ENCODE measurements around the gene TAOK1.
"Not testable (repeated sequence)": the region's sequence is repeated elsewhere in the genome, so short reads cannot be mapped to it uniquely, and the experiment has no call there.

Gene TAOK1

DNA sequence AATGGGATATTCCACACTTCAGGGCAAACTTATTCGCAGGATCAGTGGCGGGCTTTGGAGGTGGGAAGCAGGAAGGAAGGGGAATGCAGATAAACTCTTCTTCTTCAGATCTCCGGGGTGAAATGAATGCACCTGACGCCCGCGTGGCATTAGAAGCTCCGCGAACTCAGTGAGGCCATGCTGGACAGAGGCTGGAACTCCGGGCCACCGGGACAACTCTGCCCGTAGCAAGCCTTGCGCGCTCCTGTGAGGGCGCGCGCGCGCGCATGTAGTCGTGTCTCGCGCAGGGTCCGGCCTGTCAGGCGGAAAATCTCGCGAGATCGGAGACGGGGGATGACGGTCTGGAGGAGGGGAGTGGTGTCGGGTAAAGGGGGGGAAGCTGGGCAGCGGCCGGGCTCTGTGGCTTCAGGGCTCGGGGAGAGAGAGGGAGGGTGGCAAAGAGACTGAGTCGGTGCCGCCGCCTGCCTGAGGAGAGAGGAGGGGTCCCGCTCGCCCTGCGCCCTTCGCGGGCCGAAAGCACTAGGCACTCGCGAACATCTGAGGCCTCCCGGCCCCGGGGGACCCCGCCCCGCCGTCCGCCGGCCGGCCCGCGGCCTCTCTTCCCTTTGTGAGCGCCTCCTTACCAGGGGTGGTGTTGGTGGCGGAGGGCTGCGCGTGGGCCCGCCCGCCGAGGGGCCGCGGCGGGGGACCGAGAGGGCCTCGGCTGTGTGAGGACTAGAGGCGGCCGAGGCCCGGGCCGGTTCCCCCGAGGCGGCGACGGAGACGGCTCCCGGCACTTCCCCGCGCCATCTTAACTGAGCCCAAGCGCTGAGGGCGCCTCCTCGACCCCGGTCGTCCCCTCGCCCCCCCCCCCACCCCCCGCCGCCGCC lies at the start of gene TAOK1:
TSS of gene TAOK1 (plus strand) at position 382 of the 869 bp plus-strand sequence. CDS start 61,186 bp downstream, outside the sequence.
- peak; percentile 98 for DNase-seq

DNA sequence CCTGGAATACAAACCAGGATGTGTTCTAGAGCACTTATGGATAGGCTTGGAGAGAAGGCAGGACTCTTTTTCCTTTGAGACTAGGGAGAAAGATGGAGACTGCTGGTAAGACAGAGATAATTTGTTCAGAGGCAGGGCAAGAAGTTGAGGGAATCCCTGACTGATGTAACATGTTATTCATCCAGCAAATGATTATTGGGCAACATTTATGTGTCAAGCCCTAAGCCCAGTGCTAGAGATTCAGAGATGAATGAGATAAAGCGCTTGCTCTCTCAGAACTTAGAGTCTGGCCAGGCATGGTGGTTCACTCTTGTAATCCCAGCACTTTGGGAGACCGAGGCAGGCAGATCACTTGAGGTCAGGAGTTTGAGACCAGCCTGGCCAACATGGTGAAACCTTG lies 48.4 kb upstream of the TAOK1 start:
- no peak for DNase-seq

DNA sequence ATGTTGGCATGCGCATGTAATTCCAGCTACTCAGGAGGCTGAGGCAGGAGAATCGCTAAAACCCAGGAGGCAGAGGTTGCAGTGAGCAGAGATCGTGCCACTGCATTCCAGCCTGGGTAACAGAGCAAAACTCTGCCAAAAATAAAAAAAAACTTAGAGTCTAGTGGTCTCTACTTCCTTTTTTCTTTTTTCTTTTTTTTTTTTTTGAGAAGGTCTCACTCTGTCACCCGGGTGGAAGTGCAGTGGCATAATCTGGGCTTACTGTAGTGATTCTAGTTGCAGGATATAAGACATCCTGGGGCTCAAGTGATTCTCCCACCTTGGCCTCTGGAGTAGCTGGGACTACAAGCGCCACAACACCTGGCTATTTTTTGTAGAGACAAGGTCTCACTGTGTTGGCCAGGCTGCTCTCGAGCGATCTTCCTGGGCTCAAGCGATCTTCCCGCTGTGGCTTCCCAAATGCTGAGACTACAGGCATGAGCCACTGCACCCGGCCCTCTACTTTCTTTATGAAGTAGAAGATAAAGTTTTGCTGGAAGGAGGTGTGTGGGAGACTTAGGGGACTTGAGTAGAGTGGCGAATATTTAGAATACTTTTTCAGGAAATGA lies 47.9 kb upstream of the TAOK1 start:
- no peak for DNase-seq

DNA sequence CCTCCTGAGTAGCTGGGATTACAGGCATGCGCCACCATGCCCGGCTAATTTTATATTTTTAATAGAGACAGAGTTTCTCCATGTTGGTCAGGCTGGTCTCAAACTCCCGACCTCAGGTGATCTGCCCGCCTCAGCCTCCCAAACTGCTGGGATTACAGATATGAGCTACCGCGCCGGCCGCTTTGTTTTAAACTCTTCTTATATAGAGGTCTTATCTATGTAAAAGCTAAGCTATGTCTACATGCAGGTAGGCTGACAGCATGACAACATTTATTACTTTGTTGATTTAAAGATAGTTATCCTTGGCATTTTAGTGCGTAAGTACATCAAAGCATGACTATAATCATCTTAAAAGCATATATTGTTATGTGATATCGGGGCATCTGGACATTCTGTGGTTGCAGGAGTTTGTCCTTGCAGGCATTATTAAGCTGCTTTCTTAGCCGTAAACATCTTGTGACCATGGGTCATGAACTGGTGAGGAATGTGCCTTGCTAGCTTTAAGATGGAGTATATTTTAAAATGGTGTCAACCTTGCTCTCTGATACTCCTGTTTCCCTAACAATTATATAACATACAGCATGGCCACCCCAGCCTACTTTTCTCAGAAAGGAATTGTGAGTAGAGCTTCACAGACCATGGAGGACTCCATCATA lies 45.8 kb upstream of the TAOK1 start:
- no peak for DNase-seq

DNA sequence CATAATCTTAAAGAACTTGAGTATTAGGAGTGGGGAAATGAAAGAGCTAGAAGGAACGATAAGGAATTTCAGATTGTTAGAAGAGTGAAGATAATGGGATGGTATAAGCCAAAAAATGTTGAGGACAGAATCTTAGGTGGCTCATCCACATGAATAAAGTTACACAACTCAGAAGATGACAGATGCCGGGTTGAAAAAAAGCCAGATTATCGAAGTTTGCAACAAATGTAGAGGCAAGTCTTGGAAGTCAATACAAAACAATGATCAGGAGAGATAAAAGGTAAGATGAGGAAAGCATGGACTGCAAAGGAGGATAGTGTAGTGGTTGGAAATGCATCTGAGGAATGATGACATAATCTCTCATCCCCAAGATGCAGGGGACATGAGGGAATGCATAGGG lies 45.1 kb upstream of the TAOK1 start:
- no peak for DNase-seq

DNA sequence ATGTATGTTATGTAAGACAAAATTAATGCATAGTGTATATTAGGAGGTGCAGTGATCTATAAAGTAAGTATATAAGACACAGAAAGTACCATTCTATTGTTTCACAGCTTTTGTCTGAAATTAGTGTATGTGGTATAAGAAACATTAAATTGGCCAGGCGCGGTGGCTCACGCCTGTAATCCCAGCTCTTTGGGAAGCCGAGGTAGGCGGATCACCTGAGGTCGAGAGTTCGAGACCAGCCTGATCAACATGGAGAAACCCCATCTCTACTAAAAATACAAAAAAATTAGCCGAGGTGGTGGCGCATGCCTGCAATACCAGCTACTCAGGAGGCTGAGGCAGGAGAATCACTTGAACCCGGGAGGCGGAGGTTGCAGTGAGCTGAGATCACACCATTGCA lies 44.7 kb upstream of the TAOK1 start:
- not testable (repeated sequence) for DNase-seq

DNA sequence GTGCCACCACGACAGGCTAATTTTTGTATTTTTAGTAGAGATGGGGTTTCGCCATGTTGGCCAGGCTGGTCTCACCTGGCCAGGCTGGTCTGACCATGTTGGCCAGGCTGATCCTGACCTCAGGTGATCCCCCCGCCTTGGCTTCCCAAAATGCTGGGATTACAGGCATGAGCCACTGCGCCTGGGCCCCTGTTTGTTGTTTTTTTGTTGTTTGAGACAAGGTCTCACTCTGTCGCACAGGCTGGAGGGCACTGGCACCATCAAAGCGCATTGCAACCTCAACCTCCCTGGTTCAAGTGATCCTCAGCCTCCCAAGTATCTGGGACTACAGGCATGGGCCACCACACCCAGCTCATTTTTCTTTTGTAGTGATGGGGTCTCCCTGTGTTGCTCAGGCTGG lies 43.7 kb upstream of the TAOK1 start:
- no peak for DNase-seq

DNA sequence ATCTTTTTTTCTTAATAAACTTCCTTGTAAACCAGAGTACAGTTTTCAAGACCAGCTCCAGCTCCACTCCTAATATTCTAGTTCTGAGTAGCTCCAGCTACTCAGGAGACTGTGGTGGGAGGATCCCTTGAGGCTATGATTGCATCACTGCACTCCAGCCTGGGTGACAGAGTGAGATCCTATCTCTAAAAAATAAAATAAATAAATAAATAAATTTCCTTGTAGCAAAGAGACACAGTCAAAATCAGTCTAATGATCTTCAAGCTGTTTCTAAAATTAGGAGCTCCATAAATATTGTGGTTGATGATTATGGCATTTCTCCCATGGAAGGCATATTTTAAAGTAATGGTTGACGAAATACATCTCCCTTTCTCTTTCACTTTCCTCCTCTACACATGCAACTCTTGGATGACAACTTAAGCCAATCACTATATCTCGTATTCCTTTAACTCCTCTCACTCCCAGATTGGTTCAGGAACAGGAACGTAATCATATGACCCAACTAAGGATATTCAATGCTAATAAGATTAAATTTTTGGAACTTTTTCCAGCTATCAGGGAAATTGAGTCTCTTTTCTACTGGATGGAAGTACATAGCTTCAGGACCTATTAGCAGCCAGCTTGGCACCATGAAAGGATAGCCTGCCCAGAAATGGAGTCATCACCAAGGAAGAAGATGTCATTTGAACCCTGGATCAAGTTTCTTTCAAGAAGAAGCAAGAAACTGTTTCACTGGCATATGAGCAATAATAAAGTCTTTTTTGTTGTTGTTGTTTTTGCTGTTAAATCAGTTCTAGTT lies 42.1 kb upstream of the TAOK1 start:
- no peak for DNase-seq

DNA sequence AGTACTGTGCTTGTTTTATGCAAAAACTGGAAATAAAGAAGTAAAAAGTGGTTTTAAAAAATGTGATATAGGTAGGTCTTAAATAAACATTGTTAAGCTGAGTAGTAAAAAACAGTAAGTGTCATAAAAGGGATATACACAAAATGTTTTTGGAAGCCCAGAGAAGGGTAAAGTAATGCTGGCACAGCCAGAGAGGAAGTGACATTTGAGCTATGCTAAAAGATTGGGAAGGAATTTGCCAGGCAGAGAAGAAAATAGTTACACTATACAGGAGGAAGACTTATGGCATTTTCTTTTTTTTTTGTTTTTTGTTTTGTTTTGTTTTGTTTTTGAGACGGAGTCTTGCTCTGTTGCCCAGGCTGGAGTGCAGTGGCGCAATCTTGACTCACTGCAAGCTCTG lies 40.8 kb upstream of the TAOK1 start:
- DNase-seq, result no peak

DNA sequence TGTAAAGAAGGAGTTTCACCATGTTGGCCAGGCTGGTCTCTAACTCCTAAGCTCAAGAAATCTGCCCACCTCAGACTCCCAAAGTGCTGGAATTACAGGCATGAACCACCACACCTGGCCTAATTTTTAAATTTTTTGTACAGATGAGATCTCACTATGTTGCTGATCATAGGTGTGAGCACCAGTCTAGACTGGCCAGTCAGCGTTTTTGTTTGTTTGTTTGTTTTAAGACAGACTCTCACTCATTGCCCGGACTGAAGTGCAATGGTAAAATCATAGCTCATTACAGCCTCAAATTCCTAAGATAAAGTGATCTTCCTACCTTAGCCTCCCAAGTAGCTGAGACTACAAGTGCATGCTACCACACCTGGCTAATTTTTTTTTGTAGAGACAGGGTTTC lies 38.0 kb upstream of the TAOK1 start:
- DNase-seq, result no peak

DNA sequence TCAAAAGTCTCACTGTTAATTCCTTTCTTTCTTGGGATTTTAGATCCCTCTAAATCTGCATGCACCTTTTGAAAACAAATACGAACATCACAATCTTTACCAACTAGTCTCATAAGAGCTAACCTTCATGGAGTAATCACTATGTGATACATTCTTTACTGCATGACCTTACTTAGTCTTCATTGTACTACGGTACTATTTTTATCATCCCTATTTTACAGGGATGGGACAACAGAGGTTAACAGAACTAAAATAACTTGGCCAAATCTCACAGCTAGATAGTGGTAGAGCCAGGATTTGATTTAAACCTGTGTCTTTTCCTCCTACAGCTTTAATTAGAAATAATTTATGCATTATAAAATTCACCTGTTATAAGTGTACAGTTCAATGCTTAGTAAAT lies 32.9 kb upstream of the TAOK1 start:
- no peak for DNase-seq

DNA sequence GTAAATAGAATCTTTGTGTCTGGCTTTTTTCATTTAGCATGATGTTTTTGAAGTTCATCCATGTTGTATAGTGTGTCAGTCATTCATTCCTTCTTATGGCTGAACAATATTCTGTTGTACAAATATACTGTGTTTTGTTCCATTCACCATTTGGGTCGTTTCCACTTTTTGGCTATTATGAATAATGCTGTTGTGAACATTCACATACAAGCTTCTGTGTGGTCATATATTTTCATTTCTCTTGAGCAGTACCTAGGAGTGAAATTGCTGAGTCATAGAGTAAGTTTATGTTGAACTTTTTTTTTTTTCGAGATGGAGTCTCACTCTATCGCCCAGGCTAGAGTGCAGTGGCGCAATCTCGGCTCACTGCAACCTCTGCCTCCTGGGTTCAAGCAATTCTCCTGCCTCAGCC lies 32.3 kb upstream of the TAOK1 start:
- DNase-seq, result no peak

DNA sequence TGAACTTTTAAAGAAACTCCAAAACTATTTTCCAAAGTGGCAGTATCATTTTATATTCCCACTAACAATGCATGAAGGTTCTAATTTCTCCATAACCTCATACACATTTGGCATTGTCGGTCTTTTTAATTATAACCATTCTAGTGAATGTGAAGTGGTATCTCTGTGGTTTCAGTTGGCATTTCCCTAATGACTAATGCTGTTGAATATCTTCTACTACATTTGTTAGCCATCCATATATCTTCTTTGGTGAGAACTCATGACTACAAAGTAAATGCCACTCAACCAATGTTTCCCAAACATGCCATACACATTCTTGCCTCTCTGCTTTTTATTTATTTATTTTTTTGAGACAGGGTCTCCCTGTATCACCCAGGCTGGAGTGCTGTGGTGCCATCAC lies 31.7 kb upstream of the TAOK1 start:
- DNase-seq, result no peak

DNA sequence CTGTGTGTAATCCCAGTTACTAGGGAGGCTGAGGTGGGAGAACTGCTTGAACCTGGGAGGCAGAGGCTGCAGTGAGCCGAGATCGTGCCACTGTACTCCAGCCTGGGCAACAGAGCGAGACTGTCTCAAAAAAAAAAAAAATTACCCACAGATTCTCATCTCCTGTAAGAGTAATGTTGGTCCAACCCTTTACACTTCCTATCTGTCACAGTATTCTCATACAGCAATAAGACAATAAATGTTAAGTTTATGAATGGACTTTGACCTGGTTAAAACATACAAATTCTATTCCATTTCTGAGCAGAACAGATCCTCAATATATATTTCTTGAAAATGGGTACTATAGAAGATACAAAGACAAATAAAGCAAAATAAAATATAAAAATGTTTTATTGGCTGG lies 30.4 kb upstream of the TAOK1 start:
- DNase-seq, result no peak

DNA sequence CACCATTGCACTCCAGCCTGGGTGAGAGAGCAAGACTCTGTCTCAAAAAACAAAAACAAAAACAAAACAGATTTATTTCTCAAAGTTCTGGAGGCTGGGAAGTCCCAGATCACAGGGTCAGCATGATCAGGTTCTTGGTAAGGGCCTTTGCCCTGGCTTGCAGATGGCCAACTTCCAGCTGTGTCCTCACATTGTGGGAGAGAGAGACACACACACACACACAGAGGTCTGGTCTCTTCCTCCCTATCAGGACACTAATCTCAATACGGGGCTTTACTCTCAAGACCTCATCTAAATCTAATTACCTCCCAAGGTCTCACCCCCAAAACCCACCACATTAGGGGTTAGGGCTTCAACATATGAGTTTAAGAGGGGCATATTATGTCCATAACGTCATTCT lies 26.4 kb upstream of the TAOK1 start:
- no peak for DNase-seq

DNA sequence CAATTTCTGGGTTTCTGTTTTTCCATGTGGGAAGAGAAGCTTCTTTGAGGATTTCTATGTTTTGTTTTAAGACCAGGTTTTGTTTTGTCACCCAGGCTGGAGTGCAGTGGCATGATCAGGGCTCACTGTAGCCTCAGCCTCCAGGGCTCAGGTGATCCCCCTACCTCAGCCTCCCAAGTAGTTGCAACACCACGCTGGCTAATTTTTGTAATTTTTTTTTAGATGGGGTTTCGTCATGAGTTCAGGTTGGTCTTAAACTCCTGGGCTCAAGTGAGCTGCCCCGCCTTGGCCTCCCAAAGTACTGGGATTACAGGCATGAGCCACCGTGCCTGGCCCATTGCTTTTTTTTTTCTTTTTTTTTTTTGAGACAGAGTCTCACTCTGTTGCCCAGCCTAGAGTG lies 25.5 kb upstream of the TAOK1 start:
- no peak for DNase-seq

DNA sequence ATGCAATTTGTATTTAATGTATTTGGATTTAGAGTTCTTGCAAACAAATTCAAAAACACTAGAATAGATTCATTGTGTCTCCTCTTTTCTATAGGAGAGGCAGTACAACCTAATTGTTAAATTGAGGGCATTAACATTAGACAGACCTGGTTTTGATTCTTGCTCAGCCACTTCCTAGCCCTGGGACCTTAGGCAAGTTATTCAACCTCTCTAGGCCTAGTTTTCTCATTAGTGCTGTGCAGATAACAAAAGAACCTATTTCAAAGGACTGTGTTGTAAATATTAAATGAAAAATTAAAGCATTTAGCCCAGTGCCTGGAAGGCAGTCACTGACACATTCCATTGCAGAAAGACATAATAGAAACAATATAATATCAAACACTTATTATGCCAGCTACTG lies 22.0 kb upstream of the TAOK1 start:
- DNase-seq, result no peak

DNA sequence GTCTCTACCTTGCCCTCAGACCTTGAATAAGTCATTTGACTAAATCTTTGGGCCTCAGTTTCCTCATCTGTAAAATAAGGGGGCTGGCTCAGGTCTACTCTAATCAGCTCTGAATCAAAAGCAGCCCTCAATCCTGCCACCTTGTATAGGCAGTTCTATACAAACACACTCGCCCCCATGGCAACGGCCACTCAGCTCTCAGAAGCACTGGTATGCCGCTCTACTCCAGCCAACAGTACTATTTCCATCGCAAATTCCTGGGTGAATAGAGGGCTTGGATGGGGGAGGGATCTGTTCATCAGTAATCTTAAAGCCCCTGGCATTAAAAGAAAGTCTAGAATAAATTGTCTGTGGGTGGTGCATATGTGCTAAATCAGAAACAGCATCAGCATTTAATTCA lies 21.2 kb upstream of the TAOK1 start:
- DNase-seq, result no peak

DNA sequence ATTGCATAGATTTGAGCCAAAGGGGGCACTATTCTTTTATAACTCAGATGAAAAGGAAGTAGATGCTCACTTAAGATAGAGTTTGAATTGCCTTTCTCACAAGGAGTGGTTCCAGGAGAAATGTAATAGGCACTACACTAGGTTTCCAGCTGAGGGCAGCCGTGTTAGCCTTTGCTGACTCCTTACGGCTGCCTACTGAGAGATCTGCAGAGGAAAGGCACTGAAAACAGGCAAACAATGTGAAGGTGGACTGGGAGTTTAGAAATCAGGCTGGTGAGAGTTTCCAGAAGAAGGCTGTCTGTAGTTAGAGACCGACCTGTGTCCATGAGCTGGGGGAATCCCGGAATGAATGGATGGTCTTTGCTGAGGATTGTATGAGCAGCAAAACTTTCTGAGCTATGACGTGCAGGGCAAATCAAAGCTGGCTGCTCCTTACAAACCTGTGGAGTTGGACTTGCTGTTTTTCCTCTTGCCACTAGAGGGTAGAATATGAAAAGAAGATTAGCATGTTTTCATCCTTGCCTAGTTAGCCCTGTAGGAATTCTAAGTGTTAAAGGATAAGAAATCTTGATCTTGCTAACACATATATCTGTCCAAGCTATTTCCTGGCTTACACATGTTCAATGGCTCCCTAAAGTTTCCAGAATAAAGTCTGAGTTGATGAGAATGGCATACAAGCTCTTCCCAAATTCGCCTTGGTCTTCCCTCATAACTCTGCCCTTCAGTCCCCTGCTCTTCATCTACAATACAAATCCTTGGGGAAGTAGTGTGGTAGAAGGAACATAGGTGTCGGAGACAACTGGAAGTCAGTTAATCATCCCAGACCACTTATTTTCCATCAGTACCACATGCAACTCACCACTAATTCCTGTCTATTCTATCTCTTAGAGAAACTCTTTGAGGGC lies 20.1 kb upstream of the TAOK1 start:
- DNase-seq, result peak; percentile 81

DNA sequence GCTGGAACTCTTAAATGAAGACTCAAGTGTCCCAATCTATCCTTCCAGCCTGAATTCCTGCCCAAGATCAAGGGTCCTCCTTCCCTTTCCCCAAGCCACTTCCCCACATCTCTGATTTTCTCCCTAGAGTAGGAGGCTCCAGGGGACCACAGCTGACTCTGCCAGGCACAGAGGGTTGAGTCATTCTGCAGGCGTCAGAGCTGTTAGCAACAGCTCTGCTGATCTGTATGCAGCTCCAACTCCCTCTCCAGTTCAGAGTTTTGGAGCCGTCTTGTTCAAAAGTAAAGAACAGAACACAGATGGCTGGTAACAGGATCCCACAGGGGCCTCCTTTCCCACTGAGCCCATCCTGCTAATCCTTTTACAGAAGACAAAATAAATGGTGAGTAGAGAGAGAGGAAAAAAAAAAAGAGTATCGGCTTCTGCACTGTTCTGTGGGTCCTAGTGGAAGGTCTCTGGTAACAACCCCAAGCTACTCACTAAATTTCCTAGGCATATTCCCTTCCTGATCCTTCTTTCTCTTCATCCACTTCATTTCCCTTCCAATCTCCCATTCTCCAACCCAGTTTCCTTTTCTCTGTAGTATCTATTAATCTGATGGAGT lies 13.4 kb upstream of the TAOK1 start:
- DNase-seq, result no peak

DNA sequence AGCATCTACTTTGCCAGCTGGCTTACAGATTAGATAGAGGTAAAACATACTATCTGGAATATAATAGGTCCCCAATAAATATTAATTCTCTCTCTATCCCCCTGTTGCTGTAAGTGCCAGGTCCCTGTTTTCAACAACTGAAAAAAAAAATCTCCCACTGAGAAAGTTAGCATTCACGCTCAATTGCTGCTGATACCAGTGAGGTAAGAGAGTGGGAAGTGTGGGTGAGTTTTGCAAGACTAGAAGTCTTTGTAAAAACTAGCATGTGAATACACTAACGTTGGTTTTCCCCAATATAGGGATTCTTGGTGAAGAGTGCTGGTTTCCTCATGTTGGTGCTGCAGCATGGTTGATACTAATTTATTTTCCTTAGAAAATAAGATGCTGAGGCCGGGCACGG lies 11.7 kb upstream of the TAOK1 start:
- no peak for DNase-seq

Data from activated effector memory CD4-positive, alpha-beta T cell treated with anti-CD3 and anti-CD28 coated beads, Interleukin-2, amount 50 U/mL, for 16 hours (primary cell).